ENCODE results near the gene KIF6.

The KIF6 gene

DNA sequence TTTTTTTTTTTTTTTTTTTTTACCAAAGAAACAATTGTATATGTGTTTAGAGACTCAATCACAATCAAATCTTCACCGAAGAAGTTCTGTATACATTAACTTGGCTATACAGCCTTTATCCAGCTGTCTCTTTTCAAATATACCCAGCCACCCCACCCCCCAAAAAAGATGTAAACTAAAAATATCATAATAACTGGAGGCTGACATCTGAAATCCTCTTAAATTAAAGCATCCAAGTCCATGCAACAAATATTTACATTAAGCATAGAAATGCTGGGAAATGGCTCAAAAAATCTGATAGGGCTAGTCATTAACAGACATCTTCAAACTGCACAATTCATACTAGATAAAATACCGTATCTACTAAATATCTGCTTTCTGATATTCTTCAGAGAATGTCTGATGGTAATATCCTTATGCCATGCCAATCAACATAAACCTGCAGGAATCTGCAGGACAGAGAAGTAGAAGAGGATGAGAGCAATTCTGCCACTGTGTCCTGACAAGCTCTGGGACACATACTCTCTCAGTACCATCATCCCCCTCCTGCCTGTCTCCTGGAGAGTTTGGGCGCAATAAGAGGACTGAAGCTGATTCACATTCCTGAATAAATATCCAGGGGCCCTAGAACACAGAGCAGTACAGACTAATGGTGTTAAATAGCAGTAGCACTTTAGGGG lies 152.4 kb downstream of the KIF6 start:
- Histone ChIP-seq H3K27ac (ENCODE audit: low read depth, low read length) (no peak overlapping the region), H3K4me1 (ENCODE audit: control insufficient read depth, insufficient read depth, low read length) (no peaks in the 10 kb centered on the region)

DNA sequence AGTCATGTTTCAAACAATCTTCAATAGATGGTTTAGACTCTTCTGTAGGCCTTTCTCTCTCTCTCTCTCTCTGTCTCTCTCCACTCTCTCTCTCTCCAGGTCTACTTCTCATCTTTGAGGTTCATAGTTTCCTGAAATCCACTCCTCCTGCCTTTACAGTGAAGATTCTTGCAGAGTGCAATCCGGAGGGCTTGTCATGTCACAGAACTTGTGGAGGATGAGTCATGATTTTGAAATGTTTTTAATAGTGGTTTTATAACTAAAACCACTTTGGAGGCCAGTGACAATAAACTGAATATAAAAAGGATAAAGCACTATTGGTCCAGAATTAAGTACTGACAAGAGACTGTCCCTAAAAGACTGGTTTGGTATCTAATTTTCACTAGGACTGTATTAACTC lies 156.3 kb downstream of the KIF6 start:
- Histone ChIP-seq H3K4me3 (ENCODE audit: low read length) (no peak overlapping the region), H3K36me3 (ENCODE audit: control insufficient read depth, insufficient read depth, low read length) (no peaks in the 10 kb centered on the region), H3K9ac (ENCODE audit: low read length) (no peak overlapping the region), H3K4me1 (ENCODE audit: control insufficient read depth, insufficient read depth, low read length) (no peaks in the 10 kb centered on the region), H3K27me3 (ENCODE audit: control insufficient read depth, insufficient read depth, low read length) (no peaks in the 10 kb centered on the region), H3K27ac (ENCODE audit: low read depth, low read length) (no peak overlapping the region)

More for the DNA sequence above, 152.4 kb downstream of the KIF6 start:
- no peak overlapping the region for H3K4me3 ChIP-seq (ENCODE audit: low read length)
- no peaks in the 10 kb centered on the region for H3K27me3 ChIP-seq (ENCODE audit: control insufficient read depth, insufficient read depth, low read length)
- H3K36me3 ChIP-seq (ENCODE audit: control insufficient read depth, insufficient read depth, low read length), result no peaks in the 10 kb centered on the region
- no peak overlapping the region for H3K9ac ChIP-seq (ENCODE audit: low read length)

DNA sequence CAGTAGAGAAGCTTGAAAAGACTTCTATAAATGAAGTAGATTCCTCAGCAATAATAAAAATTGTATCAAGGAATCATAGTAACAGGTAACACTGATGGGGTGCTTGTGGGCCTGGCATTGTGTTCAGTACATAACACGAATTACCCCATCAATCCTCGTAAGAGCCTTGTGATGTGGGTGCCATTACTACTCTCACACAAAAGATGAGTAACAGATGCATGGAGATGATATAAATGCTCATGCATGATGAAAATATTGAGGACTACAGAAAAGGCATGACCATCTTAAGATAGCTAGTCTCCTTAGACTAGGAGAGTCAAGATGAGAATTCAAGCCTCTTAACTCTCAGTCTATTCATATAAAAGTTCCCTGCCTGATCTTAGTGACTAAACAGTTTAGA lies 158.1 kb downstream of the KIF6 start:
- no peaks in the 10 kb centered on the region for H3K36me3 ChIP-seq (ENCODE audit: control insufficient read depth, insufficient read depth, low read length)
- H3K4me3 ChIP-seq (ENCODE audit: low read length), result no peak overlapping the region
- H3K27ac ChIP-seq (ENCODE audit: low read depth, low read length), result no peak overlapping the region
- H3K27me3 ChIP-seq (ENCODE audit: control insufficient read depth, insufficient read depth, low read length), result no peaks in the 10 kb centered on the region
- H3K4me1 ChIP-seq (ENCODE audit: control insufficient read depth, insufficient read depth, low read length), result no peaks in the 10 kb centered on the region
- H3K9ac ChIP-seq (ENCODE audit: low read length), result no peak overlapping the region

DNA sequence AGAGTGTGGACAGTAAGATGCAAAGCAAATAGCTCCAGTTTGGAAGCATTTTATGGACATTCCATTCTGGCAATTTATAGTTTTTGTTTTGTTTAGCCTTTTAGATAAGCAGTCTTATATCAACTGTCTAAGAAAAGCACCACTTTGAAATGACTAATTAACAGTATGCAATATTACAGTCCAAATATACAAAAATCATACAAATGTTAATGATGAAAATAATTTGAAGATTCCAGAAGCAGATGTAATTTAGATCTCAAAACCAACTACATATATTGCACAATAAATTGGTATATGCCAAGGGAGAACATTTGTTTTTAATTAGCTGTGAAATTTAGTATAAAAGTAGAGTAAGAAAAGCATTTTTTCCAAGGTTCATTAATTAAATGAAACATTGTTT lies 158.8 kb downstream of the KIF6 start:
- H3K27ac ChIP-seq (ENCODE audit: low read depth, low read length), result no peak overlapping the region
- no peak overlapping the region for H3K9ac ChIP-seq (ENCODE audit: low read length)
- no peak overlapping the region for H3K4me3 ChIP-seq (ENCODE audit: low read length)
- H3K36me3 ChIP-seq (ENCODE audit: control insufficient read depth, insufficient read depth, low read length), result no peaks in the 10 kb centered on the region
- no peaks in the 10 kb centered on the region for H3K4me1 ChIP-seq (ENCODE audit: control insufficient read depth, insufficient read depth, low read length)
- H3K27me3 ChIP-seq (ENCODE audit: control insufficient read depth, insufficient read depth, low read length), result no peaks in the 10 kb centered on the region

DNA sequence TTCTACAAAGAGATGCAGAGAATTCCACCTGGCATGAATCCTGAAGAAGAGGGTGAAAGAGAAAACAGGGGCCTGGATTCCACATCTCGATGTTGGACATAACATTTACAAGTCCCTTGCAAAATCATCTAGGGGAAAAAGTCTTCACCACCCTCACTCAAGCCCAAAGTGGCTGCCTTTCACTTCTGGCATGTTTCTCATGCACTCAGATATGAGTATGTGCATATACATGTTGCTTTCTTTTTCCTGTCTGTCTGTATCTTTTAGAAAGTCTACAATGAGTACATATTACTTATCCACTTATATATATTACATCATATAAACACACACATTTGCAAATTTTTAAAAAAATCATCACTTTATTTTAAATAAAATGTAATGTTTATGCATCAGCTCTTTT lies 159.3 kb downstream of the KIF6 start:
- Histone ChIP-seq H3K4me3 (ENCODE audit: low read length) (no peak overlapping the region), H3K36me3 (ENCODE audit: control insufficient read depth, insufficient read depth, low read length) (no peaks in the 10 kb centered on the region), H3K27ac (ENCODE audit: low read depth, low read length) (no peak overlapping the region), H3K27me3 (ENCODE audit: control insufficient read depth, insufficient read depth, low read length) (no peaks in the 10 kb centered on the region), H3K9ac (ENCODE audit: low read length) (no peak overlapping the region), H3K4me1 (ENCODE audit: control insufficient read depth, insufficient read depth, low read length) (no peaks in the 10 kb centered on the region)

DNA sequence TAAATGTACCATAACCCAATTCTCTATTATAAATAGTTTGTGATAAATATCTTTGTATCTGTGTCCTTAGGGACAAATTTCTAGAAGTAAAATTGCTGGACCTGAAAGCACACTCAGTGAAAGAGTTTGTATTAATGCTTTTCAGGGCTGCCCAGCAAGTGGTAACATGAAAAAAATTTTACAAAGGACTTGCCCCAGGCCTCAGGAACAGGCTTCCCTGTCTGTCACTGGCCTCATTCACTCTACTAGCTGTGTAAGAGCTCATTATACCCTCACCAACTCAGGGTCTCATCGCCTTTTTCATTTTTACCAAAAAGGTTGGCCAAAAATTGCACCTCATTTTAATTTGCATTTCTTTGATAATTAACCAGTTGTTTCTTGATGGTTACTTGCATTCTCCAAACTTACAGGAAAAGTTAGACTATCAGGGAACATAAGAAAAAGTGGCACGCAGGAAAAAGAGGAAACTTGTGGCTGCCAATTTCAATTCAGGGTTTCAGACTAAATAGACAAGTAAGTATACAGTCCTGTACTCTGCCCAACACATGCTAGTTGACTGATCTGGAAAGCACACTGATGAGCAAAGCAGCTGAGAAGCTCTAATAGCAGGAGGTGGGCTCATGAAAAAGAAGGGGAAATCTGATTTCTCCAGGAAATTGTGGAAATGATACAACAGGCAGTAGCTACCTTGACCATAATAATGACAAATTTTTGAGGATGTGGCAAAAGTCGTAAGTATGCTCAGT lies 161.5 kb downstream of the KIF6 start:
- Histone ChIP-seq H3K4me1 (ENCODE audit: control insufficient read depth, insufficient read depth, low read length) (no peaks in the 10 kb centered on the region), H3K36me3 (ENCODE audit: control insufficient read depth, insufficient read depth, low read length) (no peaks in the 10 kb centered on the region), H3K9ac (ENCODE audit: low read length) (no peak overlapping the region), H3K27ac (ENCODE audit: low read depth, low read length) (no peak overlapping the region), H3K4me3 (ENCODE audit: low read length) (no peak overlapping the region), H3K27me3 (ENCODE audit: control insufficient read depth, insufficient read depth, low read length) (no peaks in the 10 kb centered on the region)

DNA sequence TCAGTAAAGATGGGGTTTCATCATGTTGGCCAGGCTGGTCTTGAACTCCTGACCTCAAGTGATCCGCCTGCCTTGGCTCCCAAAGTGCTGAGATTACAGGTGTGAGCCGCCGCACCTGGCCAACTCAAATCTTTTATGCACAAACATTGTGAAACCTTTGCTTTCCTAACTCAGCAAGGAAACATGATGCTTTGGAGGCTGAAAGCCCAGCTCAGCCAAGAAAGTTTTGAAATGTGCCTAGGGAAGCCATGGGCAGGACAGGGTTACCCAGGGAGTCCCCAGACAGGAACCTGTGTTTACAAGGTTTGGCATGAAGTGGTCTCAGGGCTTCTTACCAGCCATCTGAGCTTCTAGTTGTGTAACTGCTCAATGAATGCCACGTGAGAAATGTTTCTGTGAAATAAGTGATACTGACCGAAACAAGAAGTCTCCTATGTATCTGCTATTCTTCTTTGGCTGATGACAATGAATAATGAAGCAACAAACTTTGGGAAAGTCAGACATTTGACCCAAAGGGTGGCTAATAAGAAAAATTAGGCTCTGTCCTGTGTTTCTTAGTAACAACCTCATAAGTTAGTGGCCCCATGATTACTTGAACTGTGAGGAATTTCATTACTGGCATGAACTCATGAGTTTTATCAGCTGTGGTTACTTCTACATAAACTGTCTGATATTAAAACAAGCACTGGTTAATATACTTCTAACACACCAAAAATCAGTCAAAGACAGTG lies 163.5 kb downstream of the KIF6 start:
- no peak overlapping the region for H3K27ac ChIP-seq (ENCODE audit: low read depth, low read length)

DNA sequence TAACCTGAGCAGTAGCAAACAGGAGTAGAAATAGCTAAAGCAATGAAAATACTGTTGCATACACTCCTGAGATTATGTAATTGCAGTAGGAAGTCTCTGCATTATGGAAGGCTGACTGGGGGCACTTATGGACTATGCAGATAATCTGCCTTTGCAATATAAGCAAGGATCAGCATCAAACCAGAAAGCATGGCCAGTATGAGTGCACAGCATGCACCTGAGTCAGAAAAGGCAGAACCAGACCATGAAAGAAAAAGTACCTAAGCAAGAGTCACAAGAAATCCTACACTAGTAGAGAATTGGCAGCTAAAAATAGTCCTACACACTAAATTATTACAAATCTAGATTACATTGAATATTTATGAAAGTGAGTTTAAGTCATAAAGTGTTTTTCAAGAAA lies 164.3 kb downstream of the KIF6 start:
- Histone ChIP-seq H3K4me1 (ENCODE audit: control insufficient read depth, insufficient read depth, low read length) (no peaks in the 10 kb centered on the region), H3K27ac (ENCODE audit: low read depth, low read length) (no peak overlapping the region), H3K27me3 (ENCODE audit: control insufficient read depth, insufficient read depth, low read length) (no peaks in the 10 kb centered on the region), H3K36me3 (ENCODE audit: control insufficient read depth, insufficient read depth, low read length) (no peaks in the 10 kb centered on the region), H3K9ac (ENCODE audit: low read length) (no peak overlapping the region), H3K4me3 (ENCODE audit: low read length) (no peak overlapping the region)

More for the DNA sequence above, 163.5 kb downstream of the KIF6 start:
- no peaks in the 10 kb centered on the region for H3K27me3 ChIP-seq (ENCODE audit: control insufficient read depth, insufficient read depth, low read length)
- H3K36me3 ChIP-seq (ENCODE audit: control insufficient read depth, insufficient read depth, low read length), result no peaks in the 10 kb centered on the region
- no peak overlapping the region for H3K4me3 ChIP-seq (ENCODE audit: low read length)
- no peak overlapping the region for H3K9ac ChIP-seq (ENCODE audit: low read length)
- H3K4me1 ChIP-seq (ENCODE audit: control insufficient read depth, insufficient read depth, low read length), result no peaks in the 10 kb centered on the region

DNA sequence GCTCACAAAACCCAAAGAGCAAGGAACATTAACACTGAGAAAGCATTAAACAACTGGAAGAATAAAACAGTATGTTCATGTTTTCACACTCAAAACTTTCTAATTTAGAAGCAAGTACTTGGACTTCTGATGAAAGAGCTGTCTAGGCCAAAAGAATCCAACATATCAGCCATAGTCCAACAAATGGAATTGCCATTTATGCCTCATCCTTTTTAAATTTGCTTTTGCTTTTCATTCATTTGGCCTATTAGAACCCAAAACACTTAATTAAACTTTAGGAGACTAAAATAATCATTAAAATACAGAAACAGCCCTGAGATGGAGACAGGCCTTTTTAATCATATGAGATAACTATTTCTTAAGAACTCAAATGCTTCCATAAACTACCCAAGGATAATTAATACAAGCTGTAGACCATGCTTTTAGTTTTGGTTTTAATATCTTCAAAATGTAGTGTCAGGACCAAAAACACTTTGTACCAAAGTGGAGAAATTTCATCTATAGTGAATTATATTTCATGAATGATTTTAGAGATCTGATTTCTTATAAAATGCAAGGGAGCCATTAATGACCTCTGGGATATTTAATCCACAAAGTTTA lies 166.5 kb downstream of the KIF6 start:
- Histone ChIP-seq H3K27me3 (ENCODE audit: control insufficient read depth, insufficient read depth, low read length) (no peaks in the 10 kb centered on the region), H3K4me3 (ENCODE audit: low read length) (no peak overlapping the region), H3K27ac (ENCODE audit: low read depth, low read length) (no peak overlapping the region), H3K9ac (ENCODE audit: low read length) (no peak overlapping the region), H3K4me1 (ENCODE audit: control insufficient read depth, insufficient read depth, low read length) (no peaks in the 10 kb centered on the region), H3K36me3 (ENCODE audit: control insufficient read depth, insufficient read depth, low read length) (no peaks in the 10 kb centered on the region)

DNA sequence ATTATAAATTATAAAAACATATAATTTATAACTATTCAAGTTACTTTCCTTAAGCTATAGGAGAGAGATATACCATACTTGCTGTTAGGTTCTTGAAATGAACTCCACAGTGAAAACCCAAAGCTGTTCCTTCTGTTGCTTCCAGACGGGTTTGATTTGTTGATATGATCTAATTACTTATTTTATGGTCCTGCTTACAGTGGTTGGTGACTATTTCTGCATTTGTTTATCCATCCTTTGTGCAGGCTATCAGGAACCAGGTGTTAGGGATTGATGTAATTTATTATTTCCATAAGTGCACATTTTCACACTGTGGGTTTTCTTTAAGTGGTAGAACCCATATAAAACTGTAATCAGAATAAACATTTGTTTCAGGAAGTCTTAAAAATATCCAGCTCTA lies 167.1 kb downstream of the KIF6 start:
- Histone ChIP-seq H3K4me1 (ENCODE audit: control insufficient read depth, insufficient read depth, low read length) (no peaks in the 10 kb centered on the region), H3K4me3 (ENCODE audit: low read length) (no peak overlapping the region), H3K36me3 (ENCODE audit: control insufficient read depth, insufficient read depth, low read length) (no peaks in the 10 kb centered on the region), H3K9ac (ENCODE audit: low read length) (no peak overlapping the region), H3K27ac (ENCODE audit: low read depth, low read length) (no peak overlapping the region), H3K27me3 (ENCODE audit: control insufficient read depth, insufficient read depth, low read length) (no peaks in the 10 kb centered on the region)

DNA sequence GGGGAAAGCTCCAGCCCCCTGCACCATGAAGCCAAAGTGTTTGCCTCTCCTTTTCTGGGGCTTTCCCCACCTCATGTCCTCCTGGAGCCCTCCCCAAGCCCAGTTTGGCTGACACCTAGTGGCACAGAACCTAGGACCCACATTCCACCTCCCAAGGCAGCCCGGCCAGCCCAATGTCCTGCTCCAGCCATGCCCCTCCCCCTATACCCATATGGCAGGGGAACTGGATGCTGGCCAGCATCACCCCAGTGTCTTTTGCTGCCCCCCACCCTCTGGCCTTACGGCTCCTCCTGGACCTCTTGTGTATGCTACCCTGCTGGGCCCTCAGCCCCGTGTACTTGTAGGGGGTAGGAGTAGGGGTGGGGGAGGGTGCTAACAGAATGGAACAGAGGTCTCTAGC lies 170.1 kb downstream of the KIF6 start:
- no peaks in the 10 kb centered on the region for H3K27me3 ChIP-seq (ENCODE audit: control insufficient read depth, insufficient read depth, low read length)
- no peak overlapping the region for H3K27ac ChIP-seq (ENCODE audit: low read depth, low read length)
- no peaks in the 10 kb centered on the region for H3K36me3 ChIP-seq (ENCODE audit: control insufficient read depth, insufficient read depth, low read length)
- H3K9ac ChIP-seq (ENCODE audit: low read length), result no peak overlapping the region
- H3K4me1 ChIP-seq (ENCODE audit: control insufficient read depth, insufficient read depth, low read length), result no peaks in the 10 kb centered on the region
- no peak overlapping the region for H3K4me3 ChIP-seq (ENCODE audit: low read length)
